ENCODE data around the gene IGF2BP1. TPM values are rescaled to one million over a fixed set of nuclear protein-coding genes. Genes with fewer than 3 reads are reported as not detected.

Gene IGF2BP1
- polyA plus RNA-seq, 1 of the 3 experiments (the other 2 are of a cell fraction): 0.05 TPM

DNA sequence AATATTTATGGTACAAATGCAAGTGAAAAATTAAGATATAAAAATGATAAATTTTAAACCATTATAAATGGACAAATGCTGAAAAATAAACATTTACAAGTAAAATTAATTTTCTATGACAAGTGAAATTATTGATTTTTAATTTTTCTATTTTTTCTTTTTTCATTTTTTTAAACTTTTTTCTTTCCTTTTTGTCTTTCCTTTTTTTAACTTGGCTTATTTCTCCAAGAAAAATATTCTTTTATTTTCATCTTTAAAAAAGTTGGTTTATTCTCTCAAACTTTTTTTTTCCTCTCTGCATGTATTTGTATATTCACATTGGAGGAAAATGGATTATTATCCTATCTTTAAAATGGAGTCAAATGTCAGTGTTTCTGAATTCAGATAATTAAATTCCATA is 3.9 kb upstream of the IGF2BP1 start:
- CTCF ChIA-PET: interaction anchor here (1.4 to 3.3 kb wide), 4 partner anchors 39 to 114 kb away, joined by 5 to 13 read pairs (median 7); no protein-coding TSS in a partner anchor

More for the DNA sequence above, 3.9 kb upstream of the IGF2BP1 start:
- no peak overlapping the region for H3K9ac ChIP-seq
- H4K20me1 ChIP-seq (ENCODE audit: insufficient read depth): 0 out of 2 replicates have a peak, but pooled peaks cover 12% of the 10 kb centered on the region
- no peak overlapping the region for H3K4me3 ChIP-seq (ENCODE audit: low read depth in 2 of 2, low read length in 1 of 2)
- H3F3A ChIP-seq (replicated peaks; ENCODE audit: insufficient read depth): peaks cover 21% of the 10 kb centered on the region
- no peaks in the 10 kb centered on the region; a peak in 1 of 4 replicates for H3K4me1 ChIP-seq (ENCODE audit: control insufficient read depth in 1 of 2, insufficient read depth in 2 of 2, low read depth in 1 of 2, low read length in 1 of 2)
- POLR2A ChIA-PET: no interaction called here
- no peak overlapping the region for H3K27ac ChIP-seq (ENCODE audit: low read depth in 2 of 2, low read length in 1 of 2)
- no peaks in the 10 kb centered on the region for H3K36me3 ChIP-seq (replicated peaks in 1 of 2; ENCODE audit: control insufficient read depth in 1 of 2, insufficient read depth in 2 of 2, low read length in 1 of 2)
- TF ChIP-seq MXI1 (IDR thresholded peaks at IDR 0.05; ENCODE audit: low read depth, low read length) (no peak), FOSL2 (IDR thresholded peaks at IDR 0.05; ENCODE audit: borderline replicate concordance, low read depth) (no peak), CHD2 (IDR thresholded peaks at IDR 0.05; ENCODE audit: low read length, partially characterized antibody) (no peak), RXRA (IDR thresholded peaks at IDR 0.05; ENCODE audit: borderline replicate concordance, low read depth) (no peak), GATA2 (CRISPR knock-in tag; IDR thresholded peaks at IDR 0.05) (no peak), MEF2A (IDR thresholded peaks at IDR 0.05; ENCODE audit: borderline replicate concordance, low read depth) (no peak), YY1 (IDR thresholded peaks at IDR 0.05; ENCODE audit: low read depth) (no peak), TCF12 (IDR thresholded peaks at IDR 0.05) (no peak), TEAD4 (IDR thresholded peaks at IDR 0.05; ENCODE audit: borderline replicate concordance, insufficient read depth) (no peak), FOXJ3 (CRISPR knock-in tag; IDR thresholded peaks at IDR 0.05) (no peak), PBX3 (IDR thresholded peaks at IDR 0.05) (no peak), NFIC (IDR thresholded peaks at IDR 0.05; ENCODE audit: borderline replicate concordance) (no peak), USF1 (IDR thresholded peaks at IDR 0.05; ENCODE audit: borderline replicate concordance, low read depth) (no peak), RAD21 (IDR thresholded peaks at IDR 0.05; ENCODE audit: low read length) (no peak), RCOR1 (IDR thresholded peaks at IDR 0.05; ENCODE audit: low read length) (no peak), CTCF (IDR thresholded peaks at IDR 0.05) (no peak), FOXM1 (IDR thresholded peaks at IDR 0.05; ENCODE audit: low read depth) (no peak), SMC3 (IDR thresholded peaks at IDR 0.05; ENCODE audit: low read depth, low read length) (no peak)
- TF ChIP-seq, protein P1, sequence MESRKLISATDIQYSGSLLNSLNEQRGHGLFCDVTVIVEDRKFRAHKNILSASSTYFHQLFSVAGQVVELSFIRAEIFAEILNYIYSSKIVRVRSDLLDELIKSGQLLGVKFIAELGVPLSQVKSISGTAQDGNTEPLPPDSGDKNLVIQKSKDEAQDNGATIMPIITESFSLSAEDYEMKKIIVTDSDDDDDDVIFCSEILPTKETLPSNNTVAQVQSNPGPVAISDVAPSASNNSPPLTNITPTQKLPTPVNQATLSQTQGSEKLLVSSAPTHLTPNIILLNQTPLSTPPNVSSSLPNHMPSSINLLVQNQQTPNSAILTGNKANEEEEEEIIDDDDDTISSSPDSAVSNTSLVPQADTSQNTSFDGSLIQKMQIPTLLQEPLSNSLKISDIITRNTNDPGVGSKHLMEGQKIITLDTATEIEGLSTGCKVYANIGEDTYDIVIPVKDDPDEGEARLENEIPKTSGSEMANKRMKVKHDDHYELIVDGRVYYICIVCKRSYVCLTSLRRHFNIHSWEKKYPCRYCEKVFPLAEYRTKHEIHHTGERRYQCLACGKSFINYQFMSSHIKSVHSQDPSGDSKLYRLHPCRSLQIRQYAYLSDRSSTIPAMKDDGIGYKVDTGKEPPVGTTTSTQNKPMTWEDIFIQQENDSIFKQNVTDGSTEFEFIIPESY (IDR thresholded peaks at IDR 0.05; ENCODE audit: borderline replicate concordance, low read depth): no peak
- H3K27me3 ChIP-seq (ENCODE audit: insufficient read depth): peaks cover 84% of the 10 kb centered on the region
- DNase-seq: no peak
- H3K9me2 ChIP-seq: no peaks in the 10 kb centered on the region
- no peaks in the 10 kb centered on the region for H3K79me2 ChIP-seq (ENCODE audit: insufficient read depth)
- no peak overlapping the region for H2AFZ ChIP-seq (ENCODE audit: low read depth)
- H3K9me3 ChIP-seq: no peaks in the 10 kb centered on the region
- no peak overlapping the region for H3K4me2 ChIP-seq

Data from SK-N-SH (cell line).